GM12878 (cell line): Measurements from ENCODE around the gene SCP2D1. TPM values are rescaled to one million over a fixed set of nuclear protein-coding genes. Genes with fewer than 3 reads are reported as not detected.

Source experiments
- ATAC-seq: fragments of 200-7000 bp; cut with Tn5 transposase; 3 replicates; pipeline ENCODE4 v1.9.1; 2020; ENCODE audit warnings: mild to moderate bottlenecking, moderate library complexity
- BruUV-seq: library from RNA; stranded (reverse); fragments of 400-500 nt; replicated peaks from 2 replicates; lab custom pipeline; 2021; lab: Mats Ljungman, UMichigan
- CTCF ChIA-PET: fragments of 300-600 bp; sonication (Branson Sonifier 250); formaldehyde crosslinking; extraction: SDS; loops from one replicate; lab custom pipeline; 2021; ENCODE audit warnings: inconsistent platforms; lab: Yijun Ruan, JAX
- POLR2A ChIA-PET: fragments of 350-600 bp; formaldehyde crosslinking; extraction: SDS; loops from one replicate; lab custom pipeline; 2021; ENCODE audit warnings: inconsistent platforms; lab: Charles Lee
- RAD21 ChIA-PET: fragments of 300-600 bp; sonication (Branson Sonifier 250); formaldehyde crosslinking; loops from one replicate; lab custom pipeline; 2023; ENCODE audit warnings: antibody characterized with exemption; ENCODE audit not compliant: unreplicated experiment; lab: Charles Lee
- SMC1A ChIA-PET: fragments of 300-600 bp; sonication (Branson Sonifier 250); formaldehyde crosslinking; loops from one replicate; lab custom pipeline; 2023; ENCODE audit not compliant: unreplicated experiment, uncharacterized antibody; lab: Charles Lee
- DNase-seq: peaks from one replicate; pipeline ENCODE4 v3.0.0-alpha.2; 2011; ENCODE audit warnings: low read depth, low spot score
- FAIRE-seq: peaks from 3 replicates; lab custom pipeline; 2011; peaks lifted over from hg19 to GRCh38; lab: Jason Lieb, UNC
- H2AFZ ChIP-seq: 2 replicates; pipeline ENCODE4 v1.6.0; 2011; ENCODE audit warnings: low read depth, low read length, control low read depth; ENCODE audit not compliant: control insufficient read depth
- H3K27ac ChIP-seq: 2 replicates; pipeline ENCODE4 v1.5.1; 2011; ENCODE audit warnings: control low read depth; ENCODE audit not compliant: control insufficient read depth, insufficient read depth
- H3K27me3 ChIP-seq, 2 experiments: replicated peaks in 1 of 2; 2 replicates each; pipeline versions ENCODE4 v1.6.0 to v1.6.1; 2011; ENCODE audit warnings: low read length in 1 of 2; ENCODE audit not compliant: control insufficient read depth in 2 of 2, insufficient read depth in 2 of 2
- H3K36me3 ChIP-seq, 2 experiments: 2 replicates each; pipeline ENCODE4 v1.5.1; 2011; ENCODE audit warnings: low read length in 1 of 2; ENCODE audit not compliant: control insufficient read depth in 2 of 2, insufficient read depth in 2 of 2
- H3K4me1 ChIP-seq: 2 replicates; pipeline ENCODE4 v1.6.1; 2011; ENCODE audit warnings: mild to moderate bottlenecking, low read length, moderate library complexity, mixed read lengths; ENCODE audit not compliant: control insufficient read depth, insufficient read depth
- H3K4me2 ChIP-seq: 2 replicates; pipeline ENCODE4 v1.6.0; 2011; ENCODE audit warnings: control low read depth; ENCODE audit not compliant: control insufficient read depth, insufficient read depth
- H3K4me3 ChIP-seq: fragments of 200-600 bp; sonication (generic); 2 replicates; pipeline ENCODE4 v1.5.1; 2016
- H3K79me2 ChIP-seq: 2 replicates; pipeline ENCODE4 v1.6.0; 2011; ENCODE audit warnings: low read length; ENCODE audit not compliant: control insufficient read depth, insufficient read depth
- H3K9ac ChIP-seq: 2 replicates; pipeline ENCODE4 v1.8.0; 2011; ENCODE audit warnings: low read length, control low read depth, mixed read lengths; ENCODE audit not compliant: control insufficient read depth, insufficient read depth
- H3K9me3 ChIP-seq: replicated peaks from 3 replicates; pipeline ENCODE4 v1.5.1; 2011; ENCODE audit warnings: mild to moderate bottlenecking, low read length; ENCODE audit not compliant: control insufficient read depth, insufficient read depth
- H4K20me1 ChIP-seq: 2 replicates; pipeline ENCODE4 v1.6.0; 2011; ENCODE audit not compliant: control insufficient read depth, insufficient read depth
- ATF2 ChIP-seq: IDR thresholded peaks from 2 replicates; pipeline ENCODE4 v1.6.1; 2012; ENCODE audit warnings: low read length, inconsistent platforms
- DPF2 ChIP-seq: fragments of 450-650 bp; IDR thresholded peaks from 2 replicates; pipeline ENCODE4 v1.6.1; 2017; ENCODE audit warnings: mild to moderate bottlenecking
- E4F1 ChIP-seq: fragments of 450-650 bp; IDR thresholded peaks from 2 replicates; pipeline ENCODE4 v1.6.1; 2018; ENCODE audit warnings: borderline replicate concordance, mild to moderate bottlenecking; ENCODE audit not compliant: partially characterized antibody
- IRF5 ChIP-seq: fragments of 450-650 bp; IDR thresholded peaks from 2 replicates; pipeline ENCODE4 v1.6.1; 2017; ENCODE audit warnings: borderline replicate concordance
- MTA2 ChIP-seq: fragments of 450-650 bp; IDR thresholded peaks from 2 replicates; pipeline ENCODE4 v1.6.1; 2016; ENCODE audit warnings: low read depth, mild to moderate bottlenecking, moderate library complexity
- MYC ChIP-seq: IDR thresholded peaks from 2 replicates; pipeline ENCODE4 v1.6.1; 2011; ENCODE audit warnings: mild to moderate bottlenecking, low read length, moderate library complexity, inconsistent platforms; ENCODE audit not compliant: insufficient read depth, insufficient replicate concordance, insufficient read length, severe bottlenecking
- REST ChIP-seq: IDR thresholded peaks from 2 replicates; pipeline ENCODE4 v1.6.1; 2012; ENCODE audit warnings: mild to moderate bottlenecking, low read depth, low read length
- SIN3A ChIP-seq: IDR thresholded peaks from 2 replicates; pipeline ENCODE4 v1.6.1; 2012; ENCODE audit warnings: low read depth, low read length, improper control_type of control experiment
- SKIL ChIP-seq: fragments of 450-650 bp; IDR thresholded peaks from 2 replicates; pipeline ENCODE4 v1.6.1; 2017; ENCODE audit warnings: mild to moderate bottlenecking, low read depth, inconsistent platforms; ENCODE audit not compliant: poor library complexity, severe bottlenecking
- SMARCA5 ChIP-seq: fragments of 450-650 bp; IDR thresholded peaks from 2 replicates; pipeline ENCODE4 v1.6.1; 2017; ENCODE audit warnings: mild to moderate bottlenecking
- ZSCAN29 ChIP-seq: fragments of 450-650 bp; IDR thresholded peaks from 2 replicates; pipeline ENCODE4 v1.6.1; 2017; ENCODE audit warnings: mild to moderate bottlenecking, moderate library complexity
- ZZZ3 ChIP-seq: IDR thresholded peaks from 2 replicates; pipeline ENCODE4 v1.6.1; 2011; ENCODE audit warnings: low read depth; ENCODE audit not compliant: control insufficient read depth, insufficient read length
- WGBS: methylation state at CpG from one replicate; pipeline ENCODE4 v1.1.6; 2016; ENCODE audit warnings: low lambda C conversion rate; ENCODE audit not compliant: insufficient replicate concordance, insufficient coverage; ENCODE audit errors: missing lambda C conversion rate; 5-methylcytosine and 5-hydroxymethylcytosine counted together
- in situ Hi-C: fragments of 300-500 bp; cut with MboI; formaldehyde crosslinking; loops from 9 replicates; pipeline ENCODE4 v1.14.3; 2018; ENCODE audit warnings: mixed read lengths
- intact Hi-C: fragments of 100-400 bp; cut with micrococcal nuclease; formaldehyde crosslinking; loops from one replicate; pipeline ENCODE4 v1.14.2; 2022; ENCODE audit not compliant: unreplicated experiment
- polyA plus RNA-seq, 11 experiments: library from polyadenylated mRNA; depleted of rRNA in 4 of 11; unstranded in 6 of 11; stranded (reverse) in 5 of 11; fragments of >200 nt; fragmentation: Nextera tagmentation in 4 of 11; fragmentation: Illumina TruSeq in 1 of 11; extraction: Ambion mirVana in 4 of 11; extraction: Trizol in 1 of 11; gene quantifications; 1 replicate in 1 of 11; 2 replicates in 10 of 11; pipeline versions ENCODE4 v1.2.1 to v1.2.3, GENCODE V29; 2011 to 2016; ENCODE audit warnings: inconsistent platforms in 2 of 11, missing spikeins in 2 of 11, low read depth in 1 of 11
- total RNA-seq, 4 experiments: library from RNA; depleted of rRNA in 3 of 4; stranded (reverse); fragments of >200 nt in 3 of 4; fragmentation: Illumina TruSeq in 1 of 4; extraction: Trizol in 1 of 4; gene quantifications; 2 replicates each; pipeline versions ENCODE4 v1.2.1 to v1.2.3, GENCODE V29; 2013 to 2021

SCP2D1 gene
- total and polyA plus RNA-seq, 10 of the 15 experiments (the other 5 are each of a cell fraction or from before 2014, with no cell fraction given), result not detected

GRCh38 chr20:18781509-18781908 lies 32.1 kb upstream of the SCP2D1 start:
- Histone ChIP-seq H3K9me3 (no peaks in the 10 kb centered on the region), H2AFZ (no peak overlapping the region), H3K4me3 (no peak overlapping the region), H4K20me1 (no peaks in the 10 kb centered on the region), H3K9ac (no peak overlapping the region), H3K27me3 (no peaks in the 10 kb centered on the region; a peak in 1 of 4 replicates), H3K4me1 (no peaks in the 10 kb centered on the region), H3K79me2 (no peaks in the 10 kb centered on the region), H3K36me3 (no peaks in the 10 kb centered on the region), H3K27ac (no peak overlapping the region), H3K4me2 (no peak overlapping the region)
- ChIA-PET POLR2A (no interaction called here), RAD21 (no interaction called here), CTCF (no interaction called here), SMC1A (no interaction called here)
- WGBS, result 12% methylated on average over 3 of the region's 3 CpGs
- intact Hi-C loops (no loop called here), in situ Hi-C loops (no loop called here)
- FAIRE-seq, result no peak
- no peak for TF ChIP-seq ZZZ3
- no peak for TF ChIP-seq E4F1
- TF ChIP-seq IRF5, result no peak
- no peak for TF ChIP-seq ZSCAN29
- no peak for TF ChIP-seq REST
- TF ChIP-seq SMARCA5, result no peak
- no peak for TF ChIP-seq ATF2
- TF ChIP-seq SKIL, result no peak
- TF ChIP-seq MYC, result no peak
- TF ChIP-seq MTA2, result no peak
- TF ChIP-seq DPF2, result no peak
- no peak for TF ChIP-seq SIN3A
- ATAC-seq, result no peak
- BruUV-seq, result no TSS peak
- DNase-seq, result no peak
